B cell (primary cell): ENCODE results near the gene ZNF570. TPM values are rescaled to one million over a fixed set of nuclear protein-coding genes. Genes with fewer than 3 reads are reported as not detected.
A peak's percentile ranks its signal among the peaks of the same experiment; 100 is the strongest.

Source experiments
- ATAC-seq: fragments of 200-7000 bp; cut with Tn5 transposase; one replicate; pipeline ENCODE4 v1.10.0; 2021; ENCODE audit warnings: low read depth, mild to moderate bottlenecking, moderate number of reproducible peaks, moderate library complexity
- CTCF ChIA-PET: fragments of 350-600 bp; sonication (Branson Sonifier 250); formaldehyde crosslinking; loops from one replicate; lab custom pipeline; 2021; ENCODE audit warnings: antibody characterized with exemption, inconsistent platforms; lab: Charles Lee
- POLR2A ChIA-PET: fragments of 350-600 bp; sonication (Branson Sonifier 250); formaldehyde crosslinking; loops from one replicate; lab custom pipeline; 2021; ENCODE audit warnings: antibody characterized with exemption; lab: Charles Lee
- DNase-seq: peaks from one replicate; pipeline ENCODE4 v3.0.0; 2013
- H2AFZ ChIP-seq: 2 replicates; pipeline ENCODE4 v1.6.1; 2012; ENCODE audit warnings: mild to moderate bottlenecking, low read depth, low read length; ENCODE audit not compliant: insufficient read depth, poor library complexity, severe bottlenecking
- H3K27ac ChIP-seq, 2 donors: 1 replicate in 1 of 2; 2 replicates in 1 of 2; pipeline ENCODE4 v1.5.1; 2012 to 2013; ENCODE audit warnings: low read length in 2 of 2, mild to moderate bottlenecking in 2 of 2, moderate library complexity in 1 of 2
- H3K27me3 ChIP-seq, 4 experiments: fragments of 200-600 bp in 1 of 4; sonication (generic) in 1 of 4; replicated peaks in 1 of 4; 1 replicate in 2 of 4; 2 replicates in 2 of 4; pipeline versions ENCODE4 v1.6.1 to v1.7.0; 2013 to 2016; ENCODE audit warnings: low read length in 3 of 4, mild to moderate bottlenecking in 2 of 4, mixed read lengths in 1 of 4, moderate library complexity in 1 of 4; ENCODE audit not compliant: insufficient read depth in 4 of 4, control insufficient read depth in 3 of 4; ENCODE audit errors: control extremely low read depth in 1 of 4
- H3K36me3 ChIP-seq, 2 experiments: replicated peaks in 1 of 2; 1 replicate in 1 of 2; 2 replicates in 1 of 2; pipeline versions ENCODE4 v1.6.1 to v1.7.1; 2013; ENCODE audit warnings: low read length in 1 of 2; ENCODE audit not compliant: insufficient read depth in 2 of 2, control insufficient read depth in 1 of 2; ENCODE audit errors: control extremely low read depth in 1 of 2, extremely low read depth in 1 of 2
- H3K4me1 ChIP-seq, 2 donors: fragments of 200-600 bp in 1 of 2; sonication (generic) in 1 of 2; 1 replicate in 1 of 2; 2 replicates in 1 of 2; pipeline versions ENCODE4 v1.5.1 to v1.6.1; 2013 to 2017; ENCODE audit warnings: low read length in 2 of 2; ENCODE audit not compliant: control insufficient read depth in 2 of 2, insufficient read depth in 2 of 2
- H3K4me2 ChIP-seq: replicated peaks from 2 replicates; pipeline ENCODE3; 2012; ENCODE audit warnings: mild to moderate bottlenecking, low read depth, low read length; ENCODE audit not compliant: poor library complexity, severe bottlenecking
- H3K4me3 ChIP-seq, 5 experiments: fragments of 200-600 bp in 1 of 5; sonication (generic) in 1 of 5; 1 replicate in 3 of 5; 2 replicates in 2 of 5; pipeline versions ENCODE4 v1.5.1 to v1.7.0; 2011 to 2016; ENCODE audit warnings: low read length in 4 of 5, mild to moderate bottlenecking in 4 of 5, low read depth in 2 of 5, control low read depth in 1 of 5, moderate library complexity in 1 of 5; ENCODE audit not compliant: insufficient read depth in 1 of 5; ENCODE audit errors: control extremely low read depth in 1 of 5, extremely low read depth in 1 of 5
- H3K79me2 ChIP-seq: fragments of 200-600 bp; sonication (generic); one replicate; pipeline ENCODE4 v1.6.0; 2016; ENCODE audit warnings: low read length; ENCODE audit not compliant: control insufficient read depth, insufficient read depth
- H3K9ac ChIP-seq: fragments of 200-600 bp; sonication (generic); 2 replicates; pipeline ENCODE4 v1.6.1; 2017; ENCODE audit warnings: mild to moderate bottlenecking, low read length, moderate library complexity
- H3K9me3 ChIP-seq, 3 donors: one replicate each; pipeline versions ENCODE4 v1.6.1 to v1.7.1; 2013; ENCODE audit warnings: low read length in 2 of 3; ENCODE audit not compliant: control insufficient read depth in 2 of 3, insufficient read depth in 1 of 3; ENCODE audit errors: control extremely low read depth in 1 of 3
- H4K20me1 ChIP-seq: 2 replicates; pipeline ENCODE4 v1.6.0; 2012; ENCODE audit warnings: mild to moderate bottlenecking, low read length; ENCODE audit not compliant: insufficient read depth, control insufficient read depth, poor library complexity, severe bottlenecking
- H3K27ac Mint-ChIP-seq: one replicate; pipeline ENCODE4 v1.8.0; 2021; ENCODE audit warnings: mixed read lengths
- H3K27me3 Mint-ChIP-seq: one replicate; pipeline ENCODE4 v1.8.0; 2021; ENCODE audit warnings: mixed read lengths
- H3K4me1 Mint-ChIP-seq: one replicate; pipeline ENCODE4 v1.8.0; 2021; ENCODE audit warnings: mixed read lengths
- H3K4me3 Mint-ChIP-seq: one replicate; pipeline ENCODE4 v1.8.0; 2021; ENCODE audit warnings: mixed read lengths
- H3K9me3 Mint-ChIP-seq: one replicate; pipeline ENCODE4 v1.8.0; 2022; ENCODE audit warnings: mixed read lengths; ENCODE audit not compliant: insufficient read depth
- CTCF ChIP-seq: fragments of 200-600 bp; IDR thresholded peaks from one replicate; pipeline ENCODE4 v1.8.0; 2022; ENCODE audit warnings: antibody characterized with exemption, mild to moderate bottlenecking
- EZH2 ChIP-seq: IDR thresholded peaks from 2 replicates; pipeline ENCODE4 v1.6.1; 2012; ENCODE audit warnings: borderline replicate concordance, low read depth, mild to moderate bottlenecking, moderate library complexity, low read length; ENCODE audit not compliant: insufficient read depth, poor library complexity, severe bottlenecking
- WGBS: methylation state at CpG from one replicate; pipeline ENCODE4 v1.1.5; 2013; ENCODE audit warnings: missing lambda C conversion rate; ENCODE audit not compliant: insufficient coverage; 5-methylcytosine and 5-hydroxymethylcytosine counted together
- intact Hi-C: fragments of 100-400 bp; cut with micrococcal nuclease; formaldehyde crosslinking; loops from one replicate; pipeline ENCODE4 v1.10.0; 2022
- polyA plus RNA-seq: library from polyadenylated mRNA; depleted of rRNA; stranded (reverse); fragments of >200 nt; gene quantifications from 2 replicates; pipeline ENCODE4 v1.2.3, GENCODE V29; 2012
- total RNA-seq, 2 donors: library from RNA; stranded (reverse); fragments of 120-200 nt in 1 of 2; gene quantifications; 1 replicate in 1 of 2; 2 replicates in 1 of 2; pipeline versions ENCODE4 v1.2.3 to v1.2.4, GENCODE V29; 2013 to 2022

The ZNF570 gene
- total and polyA plus RNA-seq, 2 donors (not counting 1 experiment from before 2014, with no cell fraction given): 1.9 to 8.9 TPM

- Histone ChIP-seq H3K9me3 (peaks cover 8 to 25% (median 10%) of the 10 kb centered on the region in 3 donors), H2AFZ (peak overlapping the region; percentile 89), H4K20me1 (no peaks in the 10 kb centered on the region), H3K36me3 (peaks cover 1 to 8% of the 10 kb centered on the region in 2 experiments), H3K4me2 (peak overlapping the region; percentile 82), H3K27me3 (no peaks in the 10 kb centered on the region), H3K27ac (peak overlapping the region; percentile 91 to 92), H3K9ac (peak overlapping the region; percentile 79), H3K4me1 (peaks cover 14 to 16% of the 10 kb centered on the region in 2 donors), H3K4me3 (peak overlapping the region; percentile 63 to 99 (median 83)), H3K79me2 (no peaks in the 10 kb centered on the region)
- ChIA-PET CTCF (no interaction called here), POLR2A (interaction anchor here (1.0 to 2.1 kb wide), 5 partner anchors 39 to 534 kb away, joined by 3 to 23 read pairs (median 7); partner anchors contain the start of genes ZNF527, ZNF540, ZNF569 and ZNF570)
- H3K4me1 Mint-ChIP-seq: peaks cover 2% of the 10 kb centered on the region
- H3K27ac Mint-ChIP-seq: no peak overlapping the region
- peaks cover 5% of the 10 kb centered on the region for H3K9me3 Mint-ChIP-seq
- intact Hi-C loops: loop anchor here (2.0 to 10.0 kb wide), 4 partner anchors 136 to 528 kb away; partner anchors contain the start of genes ZNF527 and ZNF585A
- no peak for DNase-seq
- no peak for ATAC-seq
- TF ChIP-seq EZH2: no peak
- TF ChIP-seq CTCF: no peak
- no peaks in the 10 kb centered on the region for H3K27me3 Mint-ChIP-seq
- H3K4me3 Mint-ChIP-seq: no peak overlapping the region
- WGBS: 9% methylated on average over 9 of the region's 9 CpGs
Measured at GRCh38 chr19:37507167-37507464, 38.0 kb downstream of the ZNF570 start.

GRCh38 chr19:37511186-37511585, 42.0 kb downstream of the ZNF570 start:
- Histone ChIP-seq H3K4me1 (peaks cover 6 to 8% of the 10 kb centered on the region in 2 donors), H3K27ac (no peak overlapping the region), H2AFZ (no peak overlapping the region), H3K27me3 (no peaks in the 10 kb centered on the region), H3K36me3 (peaks cover 6 to 8% of the 10 kb centered on the region in 2 experiments), H3K9me3 (peaks cover 0 to 14% (median 11%) of the 10 kb centered on the region in 3 donors), H3K79me2 (no peaks in the 10 kb centered on the region), H3K4me3 (no peak overlapping the region), H4K20me1 (no peaks in the 10 kb centered on the region), H3K9ac (no peak overlapping the region), H3K4me2 (no peak overlapping the region)
- no peak for TF ChIP-seq EZH2
- TF ChIP-seq CTCF: no peak
- DNase-seq (no peak), ATAC-seq (no peak)
- no CpG with 5 or more reads among the region's 3 CpGs for WGBS
- Mint-ChIP-seq H3K4me3 (no peak overlapping the region), H3K27ac (no peak overlapping the region), H3K4me1 (no peaks in the 10 kb centered on the region), H3K27me3 (no peaks in the 10 kb centered on the region), H3K9me3 (peaks cover 9% of the 10 kb centered on the region)
- CTCF ChIA-PET: no interaction called here
- POLR2A ChIA-PET: no interaction called here
- intact Hi-C loops: no loop called here
